Colon (tissue), 2 donors: ENCODE results near the gene EPB42.

Source experiments
- FAIRE-seq: peaks from 2 replicates; lab custom pipeline; 2012; peaks lifted over from hg19 to GRCh38; lab: Jason Lieb, UNC
- donor health status: control.
- donor health status: control.

EPB42 gene

GRCh38 chr15:43220991-43221403 lies at the start of gene EPB42:
TSS of gene EPB42 (minus strand) at chr15:43221018. CDS start at chr15:43220825, 193 bp downstream.
- FAIRE-seq = no peak

DNA sequence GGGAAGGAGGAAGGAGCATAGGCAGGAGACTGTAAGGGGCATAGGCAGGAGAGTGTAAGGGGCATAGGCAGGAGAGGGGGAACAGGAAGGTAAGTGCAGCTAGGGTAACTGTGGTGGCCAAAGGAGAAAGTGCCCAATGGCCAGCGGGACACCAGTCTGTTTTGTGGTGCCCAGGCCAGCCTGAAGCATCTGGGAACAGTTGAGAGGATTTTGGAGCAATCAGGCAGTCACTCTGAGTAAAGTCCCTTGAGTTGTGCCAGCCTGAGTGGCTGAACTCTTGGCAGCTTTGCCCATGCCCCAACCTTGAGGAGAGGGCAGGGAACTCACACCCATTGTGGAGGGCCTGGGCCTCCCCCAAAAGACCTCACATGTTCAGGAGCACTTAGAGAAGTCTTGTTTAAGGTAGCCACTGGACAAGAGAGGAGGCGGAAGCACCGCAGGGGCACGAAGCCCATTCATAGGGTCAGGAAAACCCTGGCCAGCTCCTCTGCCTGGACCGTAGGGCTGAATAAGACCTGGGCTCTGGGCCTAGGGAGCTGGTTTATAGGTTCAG lies 49.4 kb upstream of the EPB42 start:
- no peak for FAIRE-seq

GRCh38 chr15:43268111-43269105 lies 47.6 kb upstream of the EPB42 start:
- no peak for FAIRE-seq

GRCh38 chr15:43267439-43267838 lies 46.6 kb upstream of the EPB42 start:
- no peak for FAIRE-seq

GRCh38 chr15:43266834-43267233 lies 46.0 kb upstream of the EPB42 start, which contains the start of gene TGM5:
TSS of gene TGM5 (minus strand) at chr15:43266928. CDS start at chr15:43266849, 79 bp downstream.
- no peak for FAIRE-seq

GRCh38 chr15:43266386-43266785 lies 45.6 kb upstream of the EPB42 start:
- FAIRE-seq = no peak

DNA sequence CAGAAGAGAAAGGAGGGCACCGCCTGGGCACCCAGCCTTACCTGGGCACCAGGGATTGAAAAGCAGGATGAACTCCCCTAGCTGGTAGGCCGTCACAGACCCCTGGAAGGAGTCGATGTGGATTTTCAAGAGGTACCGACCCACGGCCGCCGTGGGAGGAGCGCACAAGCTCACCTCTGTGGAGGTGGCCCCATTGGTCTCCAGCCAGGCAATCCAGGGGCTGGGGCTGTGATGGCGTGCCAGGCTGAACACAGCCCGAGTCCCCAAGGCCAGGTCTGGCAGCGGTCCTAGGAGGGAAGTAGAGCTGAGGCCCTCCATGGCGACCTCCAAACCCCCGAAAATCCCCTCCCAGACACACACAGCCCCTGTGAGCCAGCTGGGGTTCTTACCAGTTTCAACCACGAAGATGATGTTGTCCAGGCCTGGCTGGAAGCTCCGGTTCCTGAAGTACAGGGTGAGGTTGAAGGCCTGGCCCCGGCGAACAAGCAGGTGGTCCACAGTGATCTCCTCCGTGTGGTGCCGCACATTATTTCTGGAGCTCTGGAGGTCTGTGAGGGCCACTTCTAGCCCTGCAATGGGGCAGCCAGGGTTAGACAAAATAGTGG lies 39.3 kb upstream of the EPB42 start:
- no peak for FAIRE-seq

GRCh38 chr15:43258781-43259180 lies 38.0 kb upstream of the EPB42 start:
- no peak for FAIRE-seq

- FAIRE-seq = no peak
Measured at GRCh38 chr15:43256341-43256740, 35.5 kb upstream of the EPB42 start.

GRCh38 chr15:43255376-43255775 lies 34.6 kb upstream of the EPB42 start:
- no peak for FAIRE-seq

DNA sequence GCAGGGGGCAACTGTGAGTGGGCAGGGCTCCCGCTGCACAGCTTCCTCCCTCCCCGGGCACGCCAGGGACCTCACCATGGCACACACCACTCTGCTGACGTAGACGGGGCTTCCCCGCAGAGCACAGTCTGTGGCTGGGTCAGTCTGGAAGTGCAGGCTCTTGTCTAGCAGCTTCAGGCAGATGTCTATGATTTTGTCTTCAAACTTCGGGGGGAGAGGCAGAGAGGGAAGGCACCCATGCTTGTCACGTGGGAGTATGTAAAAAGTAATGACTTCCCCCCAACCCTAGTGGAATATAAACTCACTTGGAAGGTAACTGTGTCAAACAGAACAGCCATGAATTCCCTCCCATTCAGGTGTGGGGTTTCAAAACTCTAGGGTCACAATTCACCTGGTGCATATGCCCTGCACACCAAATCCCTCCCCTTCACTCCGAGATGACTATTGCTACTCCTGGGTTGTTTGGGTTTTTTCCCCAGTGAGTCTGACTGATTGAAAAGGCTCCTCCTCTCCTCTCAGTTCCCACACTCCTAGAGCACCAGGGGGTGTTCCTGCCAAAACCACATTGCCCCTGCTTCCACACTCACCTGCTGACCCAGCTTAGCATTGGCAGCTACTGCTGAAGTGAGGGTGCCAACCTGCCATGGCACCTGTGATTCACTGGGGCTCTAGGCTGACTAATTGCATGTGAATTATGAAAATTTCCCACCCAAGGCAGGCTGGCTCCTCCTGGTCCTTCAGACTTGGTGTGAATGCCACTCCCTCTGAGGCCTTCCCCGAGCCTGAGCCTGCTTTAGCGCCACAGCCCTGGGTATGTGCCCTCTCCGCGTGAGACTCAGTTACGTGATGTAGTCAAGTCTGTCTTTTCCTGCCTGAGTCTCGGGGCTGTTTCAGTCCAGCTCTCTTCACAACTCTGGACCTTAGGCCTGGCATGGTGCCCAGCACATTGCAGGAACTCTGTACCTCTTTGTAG lies 32.9 kb upstream of the EPB42 start:
- no peak for FAIRE-seq

DNA sequence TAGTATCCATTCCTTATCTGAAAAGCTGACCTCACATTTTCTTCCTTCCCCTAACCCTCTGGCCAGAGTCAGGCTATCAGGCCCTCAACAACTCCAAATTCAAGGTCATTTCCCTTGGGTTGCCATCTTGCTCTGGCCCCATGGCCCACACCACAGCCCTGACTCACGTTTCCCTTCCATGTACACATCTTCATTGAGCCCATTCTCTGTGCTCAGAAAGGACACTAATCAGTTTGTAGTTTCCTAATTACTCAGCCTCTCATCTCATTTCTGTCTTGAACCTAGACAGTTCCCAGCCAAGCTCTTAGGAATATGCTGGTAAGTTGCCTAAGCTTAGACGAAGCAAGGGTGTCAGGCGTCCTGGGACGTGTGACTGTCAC lies 31.0 kb upstream of the EPB42 start:
- no peak for FAIRE-seq

GRCh38 chr15:43251185-43251870 lies 30.5 kb upstream of the EPB42 start:
- FAIRE-seq = no peak

DNA sequence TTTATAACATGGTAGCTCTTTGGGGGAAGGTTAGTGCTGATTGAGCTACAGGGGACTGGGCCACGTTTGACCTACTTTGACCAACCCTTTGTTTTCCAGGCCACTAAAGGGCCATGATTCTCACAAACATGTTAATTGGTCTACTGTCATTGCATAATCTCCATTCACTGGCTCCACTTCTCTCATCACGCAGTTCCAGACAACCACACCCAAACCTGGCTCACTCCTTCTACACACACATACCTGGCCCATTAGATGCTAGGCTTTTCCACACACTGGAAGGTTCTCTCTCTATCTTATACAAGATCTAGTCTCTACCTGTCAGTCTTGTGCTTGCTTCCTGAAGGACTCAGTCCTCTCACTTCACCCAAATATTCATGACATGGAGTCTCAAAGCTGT lies 30.0 kb upstream of the EPB42 start:
- FAIRE-seq = no peak

DNA sequence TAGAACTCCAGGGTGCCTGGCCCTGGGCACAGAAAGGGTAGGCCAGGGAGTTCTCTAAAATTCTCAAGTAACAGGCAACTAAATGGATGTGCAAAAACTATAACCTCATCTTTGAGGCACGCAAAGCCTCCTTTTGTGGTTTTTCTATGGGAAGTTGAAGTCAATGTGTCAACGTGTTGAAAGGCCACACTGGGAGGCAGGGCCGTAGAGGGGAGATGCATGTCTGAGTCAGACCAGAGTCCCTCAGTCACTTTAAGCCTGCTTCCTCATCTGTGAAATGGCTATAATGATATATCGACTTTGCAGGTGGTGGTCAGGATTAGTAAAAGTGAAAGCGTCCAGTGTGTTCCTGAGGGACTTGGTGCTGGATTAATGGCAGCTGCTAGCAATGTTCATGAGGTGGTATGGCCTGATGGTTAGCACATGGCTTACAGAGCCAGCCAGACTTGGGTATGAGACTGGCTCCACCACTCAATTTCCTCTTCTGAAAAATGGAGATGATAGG lies 28.9 kb upstream of the EPB42 start:
- FAIRE-seq = no peak

- no peak for FAIRE-seq
Measured at GRCh38 chr15:43249236-43249635, 28.4 kb upstream of the EPB42 start.

GRCh38 chr15:43246261-43246774 lies 25.5 kb upstream of the EPB42 start:
- FAIRE-seq = no peak

- FAIRE-seq = no peak
Measured at GRCh38 chr15:43244092-43244491, 23.3 kb upstream of the EPB42 start.

DNA sequence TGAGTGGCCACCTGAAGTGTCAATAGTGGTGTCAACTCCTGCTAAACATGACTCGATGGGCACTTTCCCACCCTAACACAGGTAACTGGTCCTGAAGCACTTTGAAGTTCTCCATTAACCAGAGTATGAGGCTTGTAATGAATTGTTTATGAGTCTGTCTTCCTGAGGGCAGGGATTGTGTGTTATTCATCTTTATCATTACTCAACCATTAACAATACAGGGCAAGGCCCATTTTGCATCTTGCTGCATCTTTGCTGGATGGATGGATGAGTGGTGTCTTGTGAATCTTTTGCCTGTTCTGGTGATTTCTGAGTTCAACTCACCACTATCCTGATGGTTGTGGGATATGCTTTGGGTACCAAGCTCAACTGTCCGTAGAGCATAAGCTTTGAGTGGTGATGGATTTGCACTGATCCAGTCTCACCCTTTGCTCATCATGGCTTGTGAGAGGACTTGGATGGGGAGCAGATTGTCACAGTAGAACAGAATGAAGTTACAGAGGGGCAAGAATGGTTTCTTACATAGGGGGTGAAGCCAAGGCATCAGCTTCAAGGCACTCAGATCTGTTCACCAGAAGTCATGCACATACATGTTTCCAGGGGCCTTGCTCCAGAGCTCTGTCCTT lies 22.3 kb upstream of the EPB42 start:
- FAIRE-seq = no peak

GRCh38 chr15:43242616-43243015 lies 21.8 kb upstream of the EPB42 start:
- FAIRE-seq = no peak
